ENCODE results near the gene SMIM13. TPM values are rescaled to one million over a fixed set of nuclear protein-coding genes. Genes with fewer than 3 reads are reported as not detected.

Gene SMIM13
- total and polyA plus RNA-seq, 12 donors, result 1.9 to 11.5 (median 6.7) TPM

GRCh38 chr6:11155589-11155988 is 62.0 kb downstream of the SMIM13 start:
- peaks cover 0 to 4% (median 0%) of the 10 kb centered on the region in 3 donors for H3K9me3 ChIP-seq (replicated peaks in 1 of 3)

GRCh38 chr6:11160199-11160598 is 66.6 kb downstream of the SMIM13 start:
- DNase-seq, result no peak
- Histone ChIP-seq H3K27ac (no peak overlapping the region), H3K9me3 (replicated peaks in 1 of 3) (peaks cover 0 to 5% (median 0%) of the 10 kb centered on the region in 3 donors), H3K4me1 (replicated peaks in 1 of 2) (no peaks in the 10 kb centered on the region), H3K4me3 (no peak overlapping the region), H3K27me3 (no peaks in the 10 kb centered on the region), H3K36me3 (replicated peaks in 1 of 2) (no peaks in the 10 kb centered on the region)
- intact Hi-C loops (cut with DNase I), result no loop called here
- WGBS, 4 donors, result 55 to 70% (median 67%) methylated on average over 1 of the region's 1 CpG
- TF ChIP-seq POLR2A (IDR thresholded peaks at IDR 0.05) (no peak), CTCF (IDR thresholded peaks at IDR 0.05) (no peak)

More at GRCh38 chr6:11155589-11155988, 62.0 kb downstream of the SMIM13 start:
- no peak overlapping the region for H3K4me3 ChIP-seq
- DNase-seq, result no peak
- H3K27me3 ChIP-seq, result no peaks in the 10 kb centered on the region
- no peaks in the 10 kb centered on the region for H3K36me3 ChIP-seq (replicated peaks in 1 of 2)
- intact Hi-C loops (cut with DNase I), result no loop called here
- no peak overlapping the region for H3K27ac ChIP-seq
- no peaks in the 10 kb centered on the region for H3K4me1 ChIP-seq (replicated peaks in 1 of 2)
- TF ChIP-seq CTCF (IDR thresholded peaks at IDR 0.05) (no peak), POLR2A (IDR thresholded peaks at IDR 0.05) (no peak)

GRCh38 chr6:11161031-11161956 is 67.7 kb downstream of the SMIM13 start:
- no peak overlapping the region for H3K27ac ChIP-seq

More at GRCh38 chr6:11161031-11161956, 67.7 kb downstream of the SMIM13 start:
- no peak overlapping the region for H3K4me3 ChIP-seq
- no peak for DNase-seq
- 83 to 90% (median 87%) methylated on average over 9 of the region's 9 CpGs for WGBS, 4 donors
- H3K27me3 ChIP-seq, result no peaks in the 10 kb centered on the region
- intact Hi-C loops (cut with DNase I), result no loop called here
- peaks cover 0 to 5% (median 0%) of the 10 kb centered on the region in 3 donors for H3K9me3 ChIP-seq (replicated peaks in 1 of 3)
- H3K36me3 ChIP-seq (replicated peaks in 1 of 2), result no peaks in the 10 kb centered on the region
- TF ChIP-seq CTCF (IDR thresholded peaks at IDR 0.05) (no peak), POLR2A (IDR thresholded peaks at IDR 0.05) (no peak)
- no peaks in the 10 kb centered on the region for H3K4me1 ChIP-seq (replicated peaks in 1 of 2)
